Activated CD8-positive, alpha-beta memory T cell treated with anti-CD3 and anti-CD28 coated beads, Interleukin-2, amount 50 U/mL, for 1 hour (primary cell): ENCODE results near the gene FSIP1.

Source experiments
- DNase-seq: peaks from one replicate; pipeline ENCODE4 v3.0.0-alpha.2; 2020; ENCODE audit errors: extremely low read depth

FSIP1 gene

DNA sequence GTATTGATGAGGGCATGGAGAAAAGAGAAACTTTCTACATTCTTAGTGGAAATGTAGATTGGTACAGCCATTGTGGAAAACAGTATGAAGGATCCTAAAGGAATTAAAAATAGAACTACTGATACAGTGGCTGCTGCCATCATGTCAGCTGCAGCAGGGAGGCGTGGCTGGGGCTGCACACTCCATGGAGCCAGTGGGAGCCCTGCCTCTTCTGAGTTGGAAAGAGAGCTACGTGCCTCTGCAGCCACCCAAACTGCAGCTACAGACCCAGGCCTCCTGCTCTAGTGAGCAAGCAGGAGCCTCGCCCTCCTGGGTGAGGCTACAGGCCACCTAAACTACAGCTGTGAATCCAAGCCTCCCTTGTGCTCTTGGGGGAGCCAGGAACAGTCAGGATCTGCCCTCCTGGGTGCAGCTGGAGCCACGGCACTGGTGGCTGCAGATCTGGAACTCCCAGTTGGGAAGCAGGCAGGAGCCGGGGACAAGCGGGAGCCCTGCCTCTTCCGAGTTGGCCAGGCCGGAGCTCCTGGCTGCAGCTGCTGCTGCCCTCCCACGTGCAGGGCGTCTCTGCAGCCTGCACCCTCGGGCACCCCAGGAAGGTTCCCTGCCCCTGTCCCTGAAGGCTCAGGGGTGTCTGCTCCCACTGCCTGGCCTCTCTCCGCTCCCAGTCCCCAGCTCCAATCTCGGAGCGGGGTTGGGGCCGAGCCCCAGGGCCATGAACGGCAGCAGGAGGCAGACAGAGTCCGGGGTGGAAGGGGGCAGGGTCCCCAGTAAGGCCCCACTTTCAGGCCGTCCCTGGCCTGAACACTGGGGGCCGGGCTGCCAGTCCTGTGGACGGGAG is 137.3 kb downstream of the FSIP1 start:
- no peak for DNase-seq

- no peak for DNase-seq
These were observed 138.5 kb downstream of the FSIP1 start for GRCh38 chr15:39644136-39644535.

GRCh38 chr15:39643727-39644126 is 138.9 kb downstream of the FSIP1 start:
- no peak for DNase-seq

- no peak for DNase-seq
These were observed 140.5 kb downstream of the FSIP1 start for GRCh38 chr15:39642011-39642640.

DNA sequence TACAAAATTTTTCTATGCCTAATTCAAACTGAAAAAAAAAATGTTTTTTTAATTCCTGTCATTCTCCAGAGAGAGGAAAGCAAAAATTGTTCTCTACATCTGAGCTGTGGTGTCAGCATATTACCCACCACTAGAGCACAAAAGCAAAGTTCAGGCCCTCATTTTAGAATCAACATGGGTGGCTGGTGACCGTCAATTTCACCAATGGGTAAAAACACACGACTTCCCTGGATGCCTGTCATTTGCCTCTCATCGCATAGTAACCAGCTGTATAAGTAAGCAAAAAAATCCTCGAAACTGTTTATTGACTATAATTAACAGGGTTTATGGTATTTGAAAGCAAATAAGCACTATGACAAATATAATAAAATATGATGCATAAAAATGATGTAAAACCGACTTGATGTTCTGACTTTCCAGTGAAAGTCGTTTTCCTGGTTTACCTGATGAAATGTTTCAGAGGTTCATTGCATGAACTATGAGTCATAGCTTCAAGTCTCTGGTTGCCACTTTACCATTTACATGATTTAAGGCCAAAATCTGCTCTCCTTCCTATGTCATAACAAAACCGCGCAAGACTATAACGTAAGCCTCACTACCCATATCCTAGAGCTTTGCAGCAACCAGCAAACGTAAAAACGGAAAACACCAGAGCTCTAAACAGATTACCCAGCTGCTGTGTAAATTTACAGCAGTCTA is 141.3 kb downstream of the FSIP1 start:
- DNase-seq, result no peak

- no peak for DNase-seq
These were observed 142.0 kb downstream of the FSIP1 start for GRCh38 chr15:39640665-39641064.

GRCh38 chr15:39639037-39639436 is 143.6 kb downstream of the FSIP1 start:
- DNase-seq, result no peak

DNA sequence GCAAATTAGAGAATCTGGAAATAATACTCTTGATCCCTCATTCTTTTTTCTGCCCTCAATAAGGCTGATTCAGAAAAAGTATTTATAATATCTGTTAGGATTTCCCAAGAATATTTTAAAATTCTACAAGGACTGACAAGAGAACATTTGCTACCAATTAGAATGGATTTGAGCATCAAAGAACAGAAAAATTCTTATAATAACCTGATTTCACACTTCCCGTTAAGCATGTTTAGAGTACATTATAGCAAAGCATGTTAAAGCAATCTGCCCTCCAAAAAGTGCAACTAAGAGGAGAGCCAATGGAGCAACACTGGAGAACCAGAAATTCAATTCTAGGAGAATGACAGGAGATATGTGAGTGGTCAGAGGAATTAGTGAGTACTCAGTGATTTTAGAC is 144.6 kb downstream of the FSIP1 start:
- no peak for DNase-seq

DNA sequence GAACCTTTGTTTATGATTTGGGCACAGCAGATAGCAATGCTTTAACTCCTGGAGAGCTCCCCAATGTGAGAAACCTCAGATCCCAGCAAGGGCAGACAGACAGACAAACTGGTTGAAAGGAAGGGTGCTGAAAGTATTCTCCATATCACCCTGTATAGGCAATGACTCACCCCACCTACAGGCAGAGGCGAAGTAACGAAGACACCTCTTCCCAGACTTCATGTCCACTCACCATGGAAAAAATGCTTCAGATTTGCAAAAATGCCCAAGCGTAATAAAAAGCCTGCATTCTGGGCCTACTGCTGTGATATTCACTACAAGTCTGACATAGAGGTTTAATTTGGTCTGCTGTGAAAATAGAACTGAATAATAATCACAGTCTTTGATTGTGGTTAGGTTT is 151.3 kb downstream of the FSIP1 start:
- DNase-seq, result no peak

GRCh38 chr15:39629906-39630305 is 152.7 kb downstream of the FSIP1 start:
- DNase-seq, result no peak

DNA sequence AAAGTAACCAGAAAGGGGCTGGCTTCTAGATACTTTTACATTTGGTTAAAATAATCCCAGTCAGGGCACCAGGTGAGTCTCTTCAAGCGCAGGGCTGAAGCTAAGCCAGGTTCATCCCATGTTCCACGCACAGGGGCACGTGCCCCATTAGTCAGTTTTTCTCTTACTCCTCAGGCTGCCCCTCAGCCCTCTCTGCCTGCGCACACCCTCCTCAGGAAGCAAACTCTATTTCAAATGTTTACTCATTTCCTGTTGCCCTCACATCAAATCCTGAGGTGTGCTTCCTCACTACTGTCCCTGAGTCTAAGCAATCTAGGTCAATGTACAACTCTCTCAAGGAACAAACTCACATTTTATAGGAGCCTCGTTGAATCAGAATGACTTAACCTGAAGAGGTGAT is 153.3 kb downstream of the FSIP1 start:
- DNase-seq, result peak; percentile 40

- DNase-seq, result no peak
These were observed 153.9 kb downstream of the FSIP1 start for GRCh38 chr15:39628546-39629257.

DNA sequence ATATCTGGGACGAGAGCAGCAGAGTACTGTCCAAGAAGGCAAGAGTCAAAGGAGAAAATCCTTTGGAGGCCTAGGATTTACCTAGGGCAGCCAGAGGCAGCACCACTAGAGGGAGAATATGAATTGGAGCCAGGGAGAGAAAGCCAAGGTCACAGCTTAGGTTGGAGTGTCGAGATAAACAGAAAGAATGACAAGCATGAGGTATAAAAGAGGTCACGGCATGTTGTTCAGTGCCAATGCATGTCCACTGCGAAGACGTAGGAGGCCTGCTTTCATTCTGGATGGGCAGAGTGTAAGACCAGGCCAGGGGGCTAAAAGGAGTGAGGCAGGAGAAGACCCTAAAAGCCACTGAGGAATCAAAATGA is 154.5 kb downstream of the FSIP1 start:
- no peak for DNase-seq

DNA sequence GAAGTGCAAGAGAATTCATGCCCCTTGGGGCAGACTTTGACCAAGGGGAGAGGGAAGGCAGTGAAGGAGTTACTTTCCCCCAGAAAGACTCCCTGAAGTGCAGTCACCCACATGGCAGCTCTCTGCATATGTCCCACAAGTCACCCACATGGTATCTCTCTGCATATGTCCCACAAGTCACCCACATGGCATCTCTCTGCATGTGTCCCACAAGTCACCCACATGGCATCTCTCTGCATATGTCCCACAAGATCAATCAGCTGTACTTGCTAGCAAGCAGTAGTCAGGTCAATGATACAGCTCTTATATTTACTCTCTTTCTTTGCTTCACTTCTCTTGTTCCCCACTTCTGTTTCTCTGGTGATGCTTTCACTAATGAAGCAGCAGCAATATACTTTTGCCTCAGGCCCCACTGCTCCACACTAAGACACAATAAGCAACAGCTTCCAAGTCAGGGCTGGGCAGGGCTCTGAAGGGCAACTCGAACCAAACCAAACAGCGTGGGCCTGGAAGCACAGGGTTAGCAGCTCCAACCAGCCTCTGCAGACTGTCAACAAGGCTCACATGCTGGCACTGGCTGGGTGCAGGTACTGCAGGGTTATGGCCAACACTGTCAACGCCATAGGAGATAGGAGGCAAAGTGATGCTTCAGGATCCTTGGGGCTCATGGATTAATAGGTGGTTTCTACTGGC is 155.0 kb downstream of the FSIP1 start:
- no peak for DNase-seq

- no peak for DNase-seq
These were observed 156.8 kb downstream of the FSIP1 start for GRCh38 chr15:39625856-39626255.

DNA sequence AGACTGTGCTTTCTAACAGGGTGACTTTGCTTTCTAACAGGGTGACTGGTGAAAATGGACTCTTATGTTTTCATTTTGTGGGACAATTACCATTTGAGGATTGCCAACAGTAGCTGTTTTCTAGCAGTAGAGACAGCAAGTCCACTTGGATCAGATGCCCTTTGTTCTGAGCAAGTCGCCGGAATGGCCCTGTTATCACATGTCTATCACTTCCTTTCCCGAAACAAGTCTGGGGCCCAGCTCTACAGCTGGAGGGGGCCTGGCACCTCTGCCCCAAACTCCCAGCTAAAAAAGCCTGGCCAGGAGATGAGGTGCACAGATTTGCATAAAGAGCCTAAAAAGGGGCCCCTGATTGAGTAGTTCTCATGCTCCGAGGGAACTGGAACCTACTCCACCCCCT is 157.2 kb downstream of the FSIP1 start:
- no peak for DNase-seq

DNA sequence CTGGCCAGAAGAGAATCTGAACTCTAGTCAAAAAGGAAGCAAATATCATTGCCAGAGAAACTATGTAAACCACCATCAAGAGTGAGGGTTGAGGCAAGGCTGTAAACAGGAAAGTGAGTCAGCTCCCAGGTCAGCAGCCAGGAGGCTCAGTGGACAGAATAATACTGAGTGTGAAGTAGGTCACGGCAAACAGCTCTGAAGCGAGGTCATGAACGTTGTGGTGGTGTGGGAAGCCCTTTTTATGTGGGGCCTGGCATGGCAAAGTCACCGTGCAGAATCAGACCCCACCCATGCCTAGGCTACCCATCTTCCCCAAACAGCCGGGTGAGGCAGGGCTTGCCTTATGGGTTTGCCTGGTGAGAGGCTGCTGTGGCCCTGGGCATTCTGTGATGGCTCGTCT is 157.8 kb downstream of the FSIP1 start:
- DNase-seq, result peak; percentile 50

GRCh38 chr15:39623529-39623931 is 159.1 kb downstream of the FSIP1 start:
- no peak for DNase-seq

- no peak for DNase-seq
These were observed 159.8 kb downstream of the FSIP1 start for GRCh38 chr15:39622660-39623516.

- DNase-seq, result no peak
These were observed 160.7 kb downstream of the FSIP1 start for GRCh38 chr15:39621976-39622375.

- DNase-seq, result no peak
These were observed 161.4 kb downstream of the FSIP1 start for GRCh38 chr15:39621210-39621609.
